Fibroblast of villous mesenchyme (primary cell): ENCODE results near the gene POLR2C. TPM values are rescaled to one million over a fixed set of nuclear protein-coding genes. Genes with fewer than 3 reads are reported as not detected.

ENCODE experiments used
- DNase-seq: peaks from one replicate; pipeline ENCODE4 v3.0.0-alpha.2; 2010; ENCODE audit warnings: low read depth
- H3K4me3 ChIP-seq: 2 replicates; pipeline ENCODE4 v1.5.1; 2011; ENCODE audit warnings: low read depth, mild to moderate bottlenecking, low read length
- total RNA-seq: library from RNA; depleted of rRNA; stranded (reverse); fragments of >200 nt; gene quantifications from 2 replicates; pipeline ENCODE4 v1.2.3, GENCODE V29; 2012
- TF ChIP-seq, protein P1 (sequence below): IDR thresholded peaks from 2 replicates; pipeline ENCODE4 v1.5.1; 2012; ENCODE audit warnings: low read depth, mild to moderate bottlenecking, low read length; ENCODE audit not compliant: insufficient read depth

POLR2C gene
- total RNA-seq, 1 donor: 128 TPM

DNA sequence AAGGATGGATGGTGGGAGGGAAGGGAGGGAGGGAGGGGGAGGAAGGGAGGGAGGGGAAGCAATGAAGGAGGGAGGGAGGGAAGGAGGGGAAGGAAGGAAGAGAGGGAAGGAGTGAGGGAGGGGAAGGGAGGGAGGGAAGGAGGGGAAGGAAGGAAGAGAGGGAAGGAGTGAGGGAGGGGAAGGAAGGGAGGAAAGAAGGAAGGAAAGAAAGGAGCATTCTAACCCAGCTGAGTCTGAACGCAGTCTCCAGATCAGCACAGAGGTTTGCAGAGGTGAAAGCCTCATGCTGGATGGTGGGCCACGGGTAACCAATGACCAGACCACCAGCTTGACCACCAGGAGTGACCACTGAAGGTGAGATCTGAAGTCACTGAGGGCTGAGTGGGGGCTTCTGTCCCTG, 39.3 kb upstream of the POLR2C start:
- DNase-seq: no peak
- H3K4me3 ChIP-seq: no peak overlapping the region
- TF ChIP-seq, protein P1, sequence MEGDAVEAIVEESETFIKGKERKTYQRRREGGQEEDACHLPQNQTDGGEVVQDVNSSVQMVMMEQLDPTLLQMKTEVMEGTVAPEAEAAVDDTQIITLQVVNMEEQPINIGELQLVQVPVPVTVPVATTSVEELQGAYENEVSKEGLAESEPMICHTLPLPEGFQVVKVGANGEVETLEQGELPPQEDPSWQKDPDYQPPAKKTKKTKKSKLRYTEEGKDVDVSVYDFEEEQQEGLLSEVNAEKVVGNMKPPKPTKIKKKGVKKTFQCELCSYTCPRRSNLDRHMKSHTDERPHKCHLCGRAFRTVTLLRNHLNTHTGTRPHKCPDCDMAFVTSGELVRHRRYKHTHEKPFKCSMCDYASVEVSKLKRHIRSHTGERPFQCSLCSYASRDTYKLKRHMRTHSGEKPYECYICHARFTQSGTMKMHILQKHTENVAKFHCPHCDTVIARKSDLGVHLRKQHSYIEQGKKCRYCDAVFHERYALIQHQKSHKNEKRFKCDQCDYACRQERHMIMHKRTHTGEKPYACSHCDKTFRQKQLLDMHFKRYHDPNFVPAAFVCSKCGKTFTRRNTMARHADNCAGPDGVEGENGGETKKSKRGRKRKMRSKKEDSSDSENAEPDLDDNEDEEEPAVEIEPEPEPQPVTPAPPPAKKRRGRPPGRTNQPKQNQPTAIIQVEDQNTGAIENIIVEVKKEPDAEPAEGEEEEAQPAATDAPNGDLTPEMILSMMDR: no peak

- TF ChIP-seq, protein P1: no peak
- DNase-seq: no peak
- H3K4me3 ChIP-seq: no peak overlapping the region
Observed at GRCh38 chr16:57424583-57424982, 37.9 kb upstream of the POLR2C start.

DNA sequence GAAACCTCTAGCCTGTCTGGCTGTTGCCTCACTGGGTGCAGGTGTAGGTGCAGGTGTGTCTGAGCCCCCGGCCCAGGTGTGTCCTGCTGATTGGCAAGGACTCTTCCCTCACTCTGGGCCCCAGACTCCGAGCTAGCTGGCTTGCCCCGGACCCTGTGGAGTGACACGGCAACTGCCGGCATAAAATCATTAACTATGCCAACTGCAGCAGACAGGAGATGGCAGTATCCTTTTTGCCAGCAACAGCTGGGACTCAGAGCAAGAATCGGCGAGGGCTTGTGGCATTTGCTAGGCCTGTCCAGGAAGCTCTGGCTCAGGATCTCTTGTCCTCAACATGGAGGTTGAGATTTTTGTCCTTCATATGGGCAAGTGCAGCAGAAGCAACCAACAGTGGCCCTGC, 36.1 kb upstream of the POLR2C start:
- DNase-seq: no peak
- TF ChIP-seq, protein P1: no peak
- no peak overlapping the region for H3K4me3 ChIP-seq

GRCh38 chr16:57427307-57427706, 35.2 kb upstream of the POLR2C start:
- TF ChIP-seq, protein P1: no peak
- DNase-seq: no peak

GRCh38 chr16:57427824-57428223, 34.7 kb upstream of the POLR2C start:
- TF ChIP-seq, protein P1: no peak
- DNase-seq: peak; percentile 11
- H3K4me3 ChIP-seq: no peak overlapping the region

More at GRCh38 chr16:57427307-57427706, 35.2 kb upstream of the POLR2C start:
- no peak overlapping the region for H3K4me3 ChIP-seq

DNA sequence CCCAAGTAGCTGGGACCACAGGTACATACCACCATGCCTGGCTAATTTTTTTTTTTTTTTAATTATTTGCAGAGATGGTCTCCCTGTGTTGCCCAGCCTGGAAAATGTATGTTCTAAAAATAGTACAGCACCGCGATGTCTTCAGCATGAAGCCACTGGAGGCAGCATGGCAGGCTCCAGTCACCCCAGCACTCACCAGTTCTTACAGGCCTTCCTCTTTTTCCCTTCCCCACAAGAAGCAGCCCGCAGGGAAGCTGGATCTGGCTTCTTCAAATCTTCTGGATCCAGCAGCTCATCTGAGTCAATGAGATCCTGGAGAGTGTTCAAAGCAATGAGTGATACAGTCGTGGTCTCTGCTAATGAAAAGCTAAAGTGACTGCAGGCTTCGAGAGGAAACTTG, 31.5 kb upstream of the POLR2C start:
- no peak for DNase-seq
- H3K4me3 ChIP-seq: no peak overlapping the region
- TF ChIP-seq, protein P1: no peak

- no peak for DNase-seq
- TF ChIP-seq, protein P1: no peak
- no peak overlapping the region for H3K4me3 ChIP-seq
Observed at GRCh38 chr16:57432505-57432904, 30.0 kb upstream of the POLR2C start.
